ENCODE data around the gene DEFB124.
"Not testable (repeated sequence)": the region's sequence is repeated elsewhere in the genome, so short reads cannot be mapped to it uniquely, and the experiment has no call there.

DEFB124 gene

GRCh38 chr20:31474758-31475427 is at the start of gene DEFB124, which contains the start of gene REM1:
DEFB124 (minus strand) TSS chr20:31475127; CDS start chr20:31473013, 2,114 bp downstream.
REM1 (plus strand) TSS chr20:31475288; CDS start chr20:31476446, 1,158 bp downstream.
- Mint-ChIP-seq H3K36me3 (peaks cover 1% of the 10 kb centered on the region), H3K27ac (no peak within 1 kb of the TSS), H3K4me3 (no peak within 1 kb of the TSS), H3K27me3 (peaks cover 25% of the 10 kb centered on the region), H3K9me3 (peaks cover 3% of the 10 kb centered on the region), H3K4me1 (peaks cover 6% of the 10 kb centered on the region)

- H3K9me3 Mint-ChIP-seq, result no peaks in the 10 kb centered on the region
- peaks cover 8% of the 10 kb centered on the region for H3K36me3 Mint-ChIP-seq
- no peaks in the 10 kb centered on the region for H3K27me3 Mint-ChIP-seq
- no peak overlapping the region for H3K27ac Mint-ChIP-seq
- H3K4me1 Mint-ChIP-seq, result peaks cover 49% of the 10 kb centered on the region
- no peak overlapping the region for H3K4me3 Mint-ChIP-seq
These were observed 48.7 kb upstream of the DEFB124 start for GRCh38 chr20:31523361-31524283.

- Mint-ChIP-seq H3K4me1 (peaks cover 49% of the 10 kb centered on the region), H3K27me3 (no peaks in the 10 kb centered on the region), H3K36me3 (peaks cover 8% of the 10 kb centered on the region), H3K27ac (no peak overlapping the region), H3K9me3 (no peaks in the 10 kb centered on the region), H3K4me3 (no peak overlapping the region)
These were observed 47.8 kb upstream of the DEFB124 start for GRCh38 chr20:31522731-31523130.

GRCh38 chr20:31521267-31521666 is 46.3 kb upstream of the DEFB124 start:
- H3K4me3 Mint-ChIP-seq, H3K27ac Mint-ChIP-seq, H3K9me3 Mint-ChIP-seq, H3K36me3 Mint-ChIP-seq, H3K27me3 Mint-ChIP-seq: not testable (repeated sequence)
- peaks cover 45% of the 10 kb centered on the region for H3K4me1 Mint-ChIP-seq

GRCh38 chr20:31517373-31517772 is 42.4 kb upstream of the DEFB124 start:
- no peak overlapping the region for H3K27ac Mint-ChIP-seq
- H3K4me1 Mint-ChIP-seq, result peaks cover 24% of the 10 kb centered on the region
- no peaks in the 10 kb centered on the region for H3K9me3 Mint-ChIP-seq
- no peaks in the 10 kb centered on the region for H3K27me3 Mint-ChIP-seq
- peaks cover 4% of the 10 kb centered on the region for H3K36me3 Mint-ChIP-seq
- H3K4me3 Mint-ChIP-seq, result no peak overlapping the region

GRCh38 chr20:31516651-31517050 is 41.7 kb upstream of the DEFB124 start:
- Mint-ChIP-seq H3K36me3 (peaks cover 3% of the 10 kb centered on the region), H3K4me1 (peaks cover 23% of the 10 kb centered on the region), H3K9me3 (no peaks in the 10 kb centered on the region), H3K27ac (no peak overlapping the region), H3K27me3 (no peaks in the 10 kb centered on the region), H3K4me3 (no peak overlapping the region)

- Mint-ChIP-seq H3K4me1 (peaks cover 23% of the 10 kb centered on the region), H3K27ac (no peak overlapping the region), H3K36me3 (peaks cover 3% of the 10 kb centered on the region), H3K27me3 (no peaks in the 10 kb centered on the region), H3K9me3 (no peaks in the 10 kb centered on the region), H3K4me3 (no peak overlapping the region)
These were observed 41.2 kb upstream of the DEFB124 start for GRCh38 chr20:31516166-31516565.

GRCh38 chr20:31515775-31516107 is 40.8 kb upstream of the DEFB124 start:
- Mint-ChIP-seq H3K4me1 (peaks cover 18% of the 10 kb centered on the region), H3K27ac (no peak overlapping the region), H3K4me3 (no peak overlapping the region), H3K27me3 (no peaks in the 10 kb centered on the region), H3K36me3 (peaks cover 3% of the 10 kb centered on the region), H3K9me3 (no peaks in the 10 kb centered on the region)

- H3K36me3 Mint-ChIP-seq, result peaks cover 3% of the 10 kb centered on the region
- H3K4me1 Mint-ChIP-seq, result peaks cover 13% of the 10 kb centered on the region
- no peak overlapping the region for H3K27ac Mint-ChIP-seq
- no peaks in the 10 kb centered on the region for H3K9me3 Mint-ChIP-seq
- H3K27me3 Mint-ChIP-seq, result no peaks in the 10 kb centered on the region
- no peak overlapping the region for H3K4me3 Mint-ChIP-seq
These were observed 40.3 kb upstream of the DEFB124 start for GRCh38 chr20:31515072-31515774.

- Mint-ChIP-seq H3K4me3 (peak within 1 kb of the TSS; percentile 81), H3K27me3 (no peaks in the 10 kb centered on the region), H3K27ac (peak within 1 kb of the TSS; percentile 62), H3K36me3 (peaks cover 3% of the 10 kb centered on the region), H3K9me3 (no peaks in the 10 kb centered on the region), H3K4me1 (peaks cover 8% of the 10 kb centered on the region)
These were observed 39.5 kb upstream of the DEFB124 start, which contains the start of gene HM13 for GRCh38 chr20:31514154-31515071. HM13 (plus strand) TSS chr20:31514442; CDS start chr20:31514552, 110 bp downstream.

GRCh38 chr20:31508517-31509244 is 33.8 kb upstream of the DEFB124 start:
- H3K27ac Mint-ChIP-seq, result no peak overlapping the region
- H3K4me1 Mint-ChIP-seq, result peaks cover 2% of the 10 kb centered on the region
- H3K4me3 Mint-ChIP-seq, result no peak overlapping the region
- H3K27me3 Mint-ChIP-seq, result peaks cover 3% of the 10 kb centered on the region
- no peaks in the 10 kb centered on the region for H3K9me3 Mint-ChIP-seq
- H3K36me3 Mint-ChIP-seq, result peaks cover 2% of the 10 kb centered on the region

- no peak overlapping the region for H3K27ac Mint-ChIP-seq
- H3K36me3 Mint-ChIP-seq, result peaks cover 2% of the 10 kb centered on the region
- H3K4me3 Mint-ChIP-seq, result no peak overlapping the region
- H3K27me3 Mint-ChIP-seq, result peaks cover 3% of the 10 kb centered on the region
- peaks cover 5% of the 10 kb centered on the region for H3K4me1 Mint-ChIP-seq
- no peaks in the 10 kb centered on the region for H3K9me3 Mint-ChIP-seq
These were observed 31.0 kb upstream of the DEFB124 start for GRCh38 chr20:31505903-31506302.

GRCh38 chr20:31502884-31503673 is 28.2 kb upstream of the DEFB124 start:
- not testable (repeated sequence) for H3K27me3 Mint-ChIP-seq, H3K4me3 Mint-ChIP-seq, H3K27ac Mint-ChIP-seq

GRCh38 chr20:31500527-31500926 is 25.6 kb upstream of the DEFB124 start:
- H3K4me3 Mint-ChIP-seq, result no peak overlapping the region
- no peaks in the 10 kb centered on the region for H3K36me3 Mint-ChIP-seq
- peaks cover 5% of the 10 kb centered on the region for H3K4me1 Mint-ChIP-seq
- peaks cover 5% of the 10 kb centered on the region for H3K27me3 Mint-ChIP-seq
- no peaks in the 10 kb centered on the region for H3K9me3 Mint-ChIP-seq
- no peak overlapping the region for H3K27ac Mint-ChIP-seq

More at GRCh38 chr20:31502884-31503673, 28.2 kb upstream of the DEFB124 start:
- not testable (repeated sequence) for H3K9me3 Mint-ChIP-seq, H3K4me1 Mint-ChIP-seq, H3K36me3 Mint-ChIP-seq

Measured in activated naive CD4-positive, alpha-beta T cell treated with anti-CD3 and anti-CD28 coated beads, Interleukin-2, amount 50 U/mL, for 24 hours (primary cell).